Ovary (tissue), 3 donors: ENCODE measurements around the gene ANO6.

Source experiments
- POLR2A ChIP-seq: fragments of 450-650 bp; IDR thresholded peaks from one replicate; pipeline ENCODE4 v1.6.1; 2017; ENCODE audit warnings: antibody characterized with exemption, mild to moderate bottlenecking, moderate library complexity
- TF ChIP-seq, protein P1 (sequence below), 3 donors: fragments of 450-650 bp in 2 of 3; fragments of 200-600 bp in 1 of 3; IDR thresholded peaks; one replicate each; pipeline versions ENCODE4 v1.5.1 to v1.8.0; 2016 to 2022; ENCODE audit warnings: antibody characterized with exemption in 3 of 3, mild to moderate bottlenecking in 1 of 3
- donor health status: DM: no; HTN: no; CAD: no.

DNA sequence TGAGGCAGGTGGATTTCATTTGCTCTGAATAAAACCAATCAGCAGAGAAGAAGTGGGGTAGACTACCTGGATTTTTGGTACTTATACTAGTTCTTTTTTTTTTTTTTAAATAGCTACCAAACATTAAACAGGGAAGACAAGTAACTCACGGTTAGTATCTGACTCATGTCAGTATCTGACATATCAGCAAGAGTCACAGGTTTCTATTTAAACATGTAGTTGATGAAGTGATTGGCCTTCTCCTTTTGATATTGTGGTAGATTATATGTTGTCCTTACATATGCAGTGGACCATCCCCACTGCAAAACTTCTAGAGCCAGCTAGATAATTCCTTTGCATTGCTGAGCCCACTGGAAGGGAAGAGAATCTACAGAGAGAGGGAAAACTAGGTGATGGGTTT, 208.0 kb downstream of the ANO6 start:
- TF ChIP-seq, protein P1, sequence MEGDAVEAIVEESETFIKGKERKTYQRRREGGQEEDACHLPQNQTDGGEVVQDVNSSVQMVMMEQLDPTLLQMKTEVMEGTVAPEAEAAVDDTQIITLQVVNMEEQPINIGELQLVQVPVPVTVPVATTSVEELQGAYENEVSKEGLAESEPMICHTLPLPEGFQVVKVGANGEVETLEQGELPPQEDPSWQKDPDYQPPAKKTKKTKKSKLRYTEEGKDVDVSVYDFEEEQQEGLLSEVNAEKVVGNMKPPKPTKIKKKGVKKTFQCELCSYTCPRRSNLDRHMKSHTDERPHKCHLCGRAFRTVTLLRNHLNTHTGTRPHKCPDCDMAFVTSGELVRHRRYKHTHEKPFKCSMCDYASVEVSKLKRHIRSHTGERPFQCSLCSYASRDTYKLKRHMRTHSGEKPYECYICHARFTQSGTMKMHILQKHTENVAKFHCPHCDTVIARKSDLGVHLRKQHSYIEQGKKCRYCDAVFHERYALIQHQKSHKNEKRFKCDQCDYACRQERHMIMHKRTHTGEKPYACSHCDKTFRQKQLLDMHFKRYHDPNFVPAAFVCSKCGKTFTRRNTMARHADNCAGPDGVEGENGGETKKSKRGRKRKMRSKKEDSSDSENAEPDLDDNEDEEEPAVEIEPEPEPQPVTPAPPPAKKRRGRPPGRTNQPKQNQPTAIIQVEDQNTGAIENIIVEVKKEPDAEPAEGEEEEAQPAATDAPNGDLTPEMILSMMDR (IDR thresholded peaks at IDR 0.05): no peak
- no peak for TF ChIP-seq POLR2A
